Rectal smooth muscle tissue (tissue), 1 donor: ENCODE results near the gene ALOX12B.
"Not testable (repeated sequence)": the region's sequence is repeated elsewhere in the genome, so short reads cannot be mapped to it uniquely, and the experiment has no call there.

Experiments
- H3K27ac ChIP-seq: one replicate; pipeline ENCODE4 v1.7.0; 2013; ENCODE audit warnings: low read depth, low read length, inconsistent platforms
- H3K27me3 ChIP-seq: one replicate; pipeline ENCODE4 v1.7.0; 2013; ENCODE audit warnings: low read length; ENCODE audit not compliant: control insufficient read depth, insufficient read depth
- H3K36me3 ChIP-seq: one replicate; pipeline ENCODE4 v1.7.0; 2013; ENCODE audit warnings: low read length; ENCODE audit not compliant: control insufficient read depth, insufficient read depth
- H3K4me1 ChIP-seq: one replicate; pipeline ENCODE4 v1.7.0; 2013; ENCODE audit warnings: low read length; ENCODE audit not compliant: control insufficient read depth, insufficient read depth
- H3K4me3 ChIP-seq: one replicate; pipeline ENCODE4 v1.7.0; 2013; ENCODE audit warnings: low read length
- H3K9ac ChIP-seq: one replicate; pipeline ENCODE4 v1.7.0; 2013; ENCODE audit warnings: low read length

Gene ALOX12B

GRCh38 chr17:8038954-8039610 lies 48.4 kb downstream of the ALOX12B start, which contains the start of gene ALOX15B:
Gene ALOX15B, plus strand, starts transcription at chr17:8039059. Its CDS starts 97 bp downstream, at chr17:8039156.
- no peak within 1 kb of the TSS for H3K27ac ChIP-seq
- H3K36me3 ChIP-seq, result no peaks in the 10 kb centered on the region
- peaks cover 3% of the 10 kb centered on the region for H3K27me3 ChIP-seq
- no peaks in the 10 kb centered on the region for H3K4me1 ChIP-seq
- H3K4me3 ChIP-seq, result no peak within 1 kb of the TSS
- no peak within 1 kb of the TSS for H3K9ac ChIP-seq

GRCh38 chr17:8032442-8032841 lies 55.1 kb downstream of the ALOX12B start:
- Histone ChIP-seq H3K4me1 (no peaks in the 10 kb centered on the region), H3K27me3 (no peaks in the 10 kb centered on the region), H3K36me3 (no peaks in the 10 kb centered on the region), H3K4me3 (no peak overlapping the region), H3K9ac (no peak overlapping the region), H3K27ac (no peak overlapping the region)

GRCh38 chr17:8031950-8032349 lies 55.6 kb downstream of the ALOX12B start:
- Histone ChIP-seq H3K9ac (no peak overlapping the region), H3K27ac (no peak overlapping the region), H3K4me3 (no peak overlapping the region), H3K4me1 (no peaks in the 10 kb centered on the region), H3K27me3 (no peaks in the 10 kb centered on the region), H3K36me3 (no peaks in the 10 kb centered on the region)

- Histone ChIP-seq H3K27ac (no peak overlapping the region), H3K27me3 (no peaks in the 10 kb centered on the region), H3K4me3 (no peak overlapping the region), H3K36me3 (no peaks in the 10 kb centered on the region), H3K9ac (no peak overlapping the region), H3K4me1 (no peaks in the 10 kb centered on the region)
These were observed 56.3 kb downstream of the ALOX12B start for GRCh38 chr17:8031261-8031661.

GRCh38 chr17:8029121-8029520 lies 58.4 kb downstream of the ALOX12B start:
- H3K4me3 ChIP-seq, result no peak overlapping the region
- H3K9ac ChIP-seq, result no peak overlapping the region
- H3K27ac ChIP-seq, result no peak overlapping the region
- H3K36me3 ChIP-seq, result no peaks in the 10 kb centered on the region
- H3K4me1 ChIP-seq, result no peaks in the 10 kb centered on the region
- H3K27me3 ChIP-seq, result no peaks in the 10 kb centered on the region

GRCh38 chr17:8025176-8025911 lies 62.2 kb downstream of the ALOX12B start:
- no peak overlapping the region for H3K9ac ChIP-seq
- no peaks in the 10 kb centered on the region for H3K4me1 ChIP-seq
- no peak overlapping the region for H3K27ac ChIP-seq
- H3K4me3 ChIP-seq, result no peak overlapping the region
- no peaks in the 10 kb centered on the region for H3K36me3 ChIP-seq
- H3K27me3 ChIP-seq, result no peaks in the 10 kb centered on the region

GRCh38 chr17:8024161-8024560 lies 63.4 kb downstream of the ALOX12B start:
- H3K27ac ChIP-seq, H3K9ac ChIP-seq, H3K27me3 ChIP-seq, H3K36me3 ChIP-seq, H3K4me1 ChIP-seq, H3K4me3 ChIP-seq: not testable (repeated sequence)
